HepG2 (cell line): ENCODE data around the gene KREMEN1. TPM values are rescaled to one million over a fixed set of nuclear protein-coding genes. Genes with fewer than 3 reads are reported as not detected.

ENCODE experiments used
- ATRX ChIP-seq: sonication (generic); formaldehyde crosslinking; IDR thresholded peaks from 2 replicates; pipeline ENCODE4 v1.4.0; 2020; ENCODE audit warnings: missing genetic modification reagents, borderline replicate concordance
- BRF2 ChIP-seq: sonication (generic); formaldehyde crosslinking; IDR thresholded peaks from 2 replicates; pipeline ENCODE4 v1.8.1; 2022; ENCODE audit warnings: mild to moderate bottlenecking, missing genetic modification reagents
- CEBPB ChIP-seq: IDR thresholded peaks from 2 replicates; pipeline ENCODE4 v1.6.1; 2011; ENCODE audit warnings: low read depth, low read length, improper control_type of control experiment, borderline replicate concordance
- CEBPZ ChIP-seq: IDR thresholded peaks from 2 replicates; pipeline ENCODE4 v1.6.1; 2012; ENCODE audit warnings: low read length, improper control_type of control experiment
- HIC2 ChIP-seq: sonication (generic); formaldehyde crosslinking; IDR thresholded peaks from 2 replicates; pipeline ENCODE4 v1.9.0; 2022; ENCODE audit warnings: low read depth, missing genetic modification reagents
- KDM3A ChIP-seq: IDR thresholded peaks from 2 replicates; pipeline ENCODE4 v1.6.1; 2018; ENCODE audit warnings: low read depth, missing compliant biosample characterization
- MBD4 ChIP-seq: IDR thresholded peaks from 2 replicates; pipeline ENCODE4 v1.6.1; 2012; ENCODE audit warnings: low read length, inconsistent platforms, borderline replicate concordance
- TCF12 ChIP-seq, 2 experiments: fragments of 450-650 bp in 1 of 2; sonication (generic) in 1 of 2; formaldehyde crosslinking in 1 of 2; IDR thresholded peaks; 2 replicates each; pipeline versions ENCODE4 v1.6.1 to v1.8.0; 2017 to 2022; ENCODE audit warnings: antibody characterized with exemption in 1 of 2, mild to moderate bottlenecking in 1 of 2, missing genetic modification reagents in 1 of 2, moderate library complexity in 1 of 2
- TGIF2 ChIP-seq: IDR thresholded peaks from 2 replicates; pipeline ENCODE4 v1.6.1; 2016; ENCODE audit warnings: control low read depth, missing compliant biosample characterization
- ZEB1 ChIP-seq: IDR thresholded peaks from 2 replicates; pipeline ENCODE4 v1.6.1; 2012; ENCODE audit warnings: mild to moderate bottlenecking, low read depth, inconsistent platforms; ENCODE audit not compliant: insufficient replicate concordance
- ZNF772 ChIP-seq: sonication (generic); formaldehyde crosslinking; IDR thresholded peaks from 2 replicates; pipeline ENCODE4 v1.5.0; 2020; ENCODE audit warnings: mild to moderate bottlenecking, missing genetic modification reagents
- ZSCAN22 ChIP-seq: sonication (generic); formaldehyde crosslinking; IDR thresholded peaks from 2 replicates; pipeline ENCODE4 v1.4.0; 2020; ENCODE audit warnings: mild to moderate bottlenecking, missing genetic modification reagents
- polyA plus RNA-seq, 8 experiments: library from polyadenylated mRNA; depleted of rRNA in 3 of 8; stranded (reverse) in 7 of 8; unstranded in 1 of 8; fragments of >200 nt; fragmentation: Illumina TruSeq in 4 of 8; extraction: Trizol in 4 of 8; gene quantifications; 2 replicates each; pipeline versions ENCODE4 v1.2.1 to v1.2.3, GENCODE V29; 2011 to 2016; ENCODE audit warnings: low read depth in 4 of 8, missing spikeins in 1 of 8, mixed read lengths in 1 of 8; ENCODE audit not compliant: insufficient read depth in 1 of 8
- total RNA-seq, 5 experiments: library from RNA; depleted of rRNA; stranded (reverse); fragments of >200 nt; fragmentation: Illumina TruSeq; extraction: Trizol; gene quantifications; 2 replicates each; pipeline ENCODE4 v1.2.3, GENCODE V29; 2016; ENCODE audit warnings: low read depth in 1 of 5
- TF ChIP-seq, protein P1 (sequence below): sonication (generic); formaldehyde crosslinking; IDR thresholded peaks from 2 replicates; pipeline ENCODE4 v1.4.0; 2020; ENCODE audit warnings: missing genetic modification reagents, borderline replicate concordance
- TF ChIP-seq, protein P2 (sequence below): sonication (generic); formaldehyde crosslinking; IDR thresholded peaks from 2 replicates; pipeline ENCODE4 v1.4.0; 2020; ENCODE audit warnings: mild to moderate bottlenecking, missing genetic modification reagents
- TF ChIP-seq, protein P3 (sequence below): sonication (generic); formaldehyde crosslinking; IDR thresholded peaks from 2 replicates; pipeline ENCODE4 v1.5.0; 2020; ENCODE audit warnings: mild to moderate bottlenecking, missing genetic modification reagents, borderline replicate concordance
- TF ChIP-seq, protein P4 (sequence below): IDR thresholded peaks from 2 replicates; pipeline ENCODE4 v1.6.1; 2012; ENCODE audit warnings: inconsistent platforms

The KREMEN1 gene
- total and polyA plus RNA-seq, 2 of the 13 experiments (the other 11 are each of a cell fraction or from before 2014, with no cell fraction given) = 9.8 to 13.8 TPM

GRCh38 chr22:29073618-29074275, 912 bp downstream of the KREMEN1 start (continued):
- TF ChIP-seq, protein P1, sequence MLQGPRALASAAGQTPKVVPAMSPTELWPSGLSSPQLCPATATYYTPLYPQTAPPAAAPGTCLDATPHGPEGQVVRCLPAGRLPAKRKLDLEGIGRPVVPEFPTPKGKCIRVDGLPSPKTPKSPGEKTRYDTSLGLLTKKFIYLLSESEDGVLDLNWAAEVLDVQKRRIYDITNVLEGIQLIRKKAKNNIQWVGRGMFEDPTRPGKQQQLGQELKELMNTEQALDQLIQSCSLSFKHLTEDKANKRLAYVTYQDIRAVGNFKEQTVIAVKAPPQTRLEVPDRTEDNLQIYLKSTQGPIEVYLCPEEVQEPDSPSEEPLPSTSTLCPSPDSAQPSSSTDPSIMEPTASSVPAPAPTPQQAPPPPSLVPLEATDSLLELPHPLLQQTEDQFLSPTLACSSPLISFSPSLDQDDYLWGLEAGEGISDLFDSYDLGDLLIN (CRISPR knock-in tag) = no peak
- TF ChIP-seq CEBPB = no peak
- no peak for TF ChIP-seq BRF2 (CRISPR knock-in tag)
- TF ChIP-seq, protein P2, sequence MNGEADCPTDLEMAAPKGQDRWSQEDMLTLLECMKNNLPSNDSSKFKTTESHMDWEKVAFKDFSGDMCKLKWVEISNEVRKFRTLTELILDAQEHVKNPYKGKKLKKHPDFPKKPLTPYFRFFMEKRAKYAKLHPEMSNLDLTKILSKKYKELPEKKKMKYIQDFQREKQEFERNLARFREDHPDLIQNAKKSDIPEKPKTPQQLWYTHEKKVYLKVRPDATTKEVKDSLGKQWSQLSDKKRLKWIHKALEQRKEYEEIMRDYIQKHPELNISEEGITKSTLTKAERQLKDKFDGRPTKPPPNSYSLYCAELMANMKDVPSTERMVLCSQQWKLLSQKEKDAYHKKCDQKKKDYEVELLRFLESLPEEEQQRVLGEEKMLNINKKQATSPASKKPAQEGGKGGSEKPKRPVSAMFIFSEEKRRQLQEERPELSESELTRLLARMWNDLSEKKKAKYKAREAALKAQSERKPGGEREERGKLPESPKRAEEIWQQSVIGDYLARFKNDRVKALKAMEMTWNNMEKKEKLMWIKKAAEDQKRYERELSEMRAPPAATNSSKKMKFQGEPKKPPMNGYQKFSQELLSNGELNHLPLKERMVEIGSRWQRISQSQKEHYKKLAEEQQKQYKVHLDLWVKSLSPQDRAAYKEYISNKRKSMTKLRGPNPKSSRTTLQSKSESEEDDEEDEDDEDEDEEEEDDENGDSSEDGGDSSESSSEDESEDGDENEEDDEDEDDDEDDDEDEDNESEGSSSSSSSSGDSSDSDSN (CRISPR knock-in tag) = peak; percentile 58
- no peak for TF ChIP-seq ATRX
- TF ChIP-seq TCF12 (IDR thresholded peaks at IDR 0.05) = no peak
- no peak for TF ChIP-seq TCF12 (CRISPR knock-in tag; IDR thresholded peaks at IDR 0.05)
- no peak for TF ChIP-seq MBD4
- no peak for TF ChIP-seq ZNF772 (CRISPR knock-in tag)
- no peak for TF ChIP-seq KDM3A
- TF ChIP-seq ZSCAN22 = no peak
- TF ChIP-seq, protein P3, sequence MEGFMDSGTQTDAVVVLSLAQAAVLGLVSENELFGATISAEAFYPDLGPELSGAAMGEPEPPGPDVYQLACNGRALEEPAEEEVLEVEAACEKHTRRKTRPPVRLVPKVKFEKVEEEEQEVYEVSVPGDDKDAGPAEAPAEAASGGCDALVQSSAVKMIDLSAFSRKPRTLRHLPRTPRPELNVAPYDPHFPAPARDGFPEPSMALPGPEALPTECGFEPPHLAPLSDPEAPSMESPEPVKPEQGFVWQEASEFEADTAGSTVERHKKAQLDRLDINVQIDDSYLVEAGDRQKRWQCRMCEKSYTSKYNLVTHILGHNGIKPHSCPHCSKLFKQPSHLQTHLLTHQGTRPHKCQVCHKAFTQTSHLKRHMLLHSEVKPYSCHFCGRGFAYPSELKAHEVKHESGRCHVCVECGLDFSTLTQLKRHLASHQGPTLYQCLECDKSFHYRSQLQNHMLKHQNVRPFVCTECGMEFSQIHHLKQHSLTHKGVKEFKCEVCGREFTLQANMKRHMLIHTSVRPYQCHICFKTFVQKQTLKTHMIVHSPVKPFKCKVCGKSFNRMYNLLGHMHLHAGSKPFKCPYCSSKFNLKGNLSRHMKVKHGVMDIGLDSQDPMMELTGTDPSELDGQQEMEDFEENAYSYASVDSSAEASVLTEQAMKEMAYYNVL (CRISPR knock-in tag) = no peak
- TF ChIP-seq CEBPZ = no peak
- TF ChIP-seq, protein P4, sequence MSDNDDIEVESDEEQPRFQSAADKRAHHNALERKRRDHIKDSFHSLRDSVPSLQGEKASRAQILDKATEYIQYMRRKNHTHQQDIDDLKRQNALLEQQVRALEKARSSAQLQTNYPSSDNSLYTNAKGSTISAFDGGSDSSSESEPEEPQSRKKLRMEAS = 0 out of 2 replicates have a peak, but pooled peaks have one; percentile 29
- TF ChIP-seq ZEB1 = no peak
- peak; percentile 33; the same call in 1 of the 2 replicates for TF ChIP-seq TGIF2
- no peak for TF ChIP-seq HIC2 (CRISPR knock-in tag)
